GM12864 (cell line): ENCODE results near the gene WDR20.
"Not testable (repeated sequence)": the region's sequence is repeated elsewhere in the genome, so short reads cannot be mapped to it uniquely, and the experiment has no call there.

Source experiments
- DNase-seq: peaks from one replicate; pipeline ENCODE4 v3.0.0-alpha.2; 2011; ENCODE audit warnings: low read depth
- H3K4me3 ChIP-seq: 2 replicates; pipeline ENCODE4 v1.5.1; 2011; ENCODE audit warnings: mild to moderate bottlenecking, low read depth, low read length, control low read depth
- CTCF ChIP-seq: IDR thresholded peaks from 2 replicates; pipeline ENCODE4 v1.5.1; 2011; ENCODE audit warnings: low read depth, mild to moderate bottlenecking, moderate library complexity, low read length, control low read depth, inconsistent platforms; ENCODE audit errors: missing control alignments

Gene WDR20

GRCh38 chr14:102158797-102159196, 19.1 kb downstream of the WDR20 start:
- no peak for TF ChIP-seq CTCF
- no peak for DNase-seq
- no peak overlapping the region for H3K4me3 ChIP-seq

GRCh38 chr14:102159841-102160240, 20.1 kb downstream of the WDR20 start:
- no peak for TF ChIP-seq CTCF
- DNase-seq, result no peak
- H3K4me3 ChIP-seq, result no peak overlapping the region

- DNase-seq, result no peak
- no peak overlapping the region for H3K4me3 ChIP-seq
- TF ChIP-seq CTCF, result no peak
Measured at GRCh38 chr14:102162487-102162886, 22.8 kb downstream of the WDR20 start.

GRCh38 chr14:102164241-102164641, 24.5 kb downstream of the WDR20 start:
- DNase-seq, result no peak
- no peak overlapping the region for H3K4me3 ChIP-seq
- TF ChIP-seq CTCF, result no peak

- H3K4me3 ChIP-seq, result no peak overlapping the region
- no peak for TF ChIP-seq CTCF
- DNase-seq, result no peak
Measured at GRCh38 chr14:102164965-102165364, 25.3 kb downstream of the WDR20 start.

GRCh38 chr14:102170061-102170460, 30.4 kb downstream of the WDR20 start:
- no peak for TF ChIP-seq CTCF
- H3K4me3 ChIP-seq, result no peak overlapping the region
- DNase-seq, result no peak

GRCh38 chr14:102171173-102172020, 31.7 kb downstream of the WDR20 start:
- DNase-seq, result no peak
- no peak for TF ChIP-seq CTCF

GRCh38 chr14:102172021-102172272, 32.2 kb downstream of the WDR20 start:
- not testable (repeated sequence) for DNase-seq, H3K4me3 ChIP-seq

More at GRCh38 chr14:102171173-102172020, 31.7 kb downstream of the WDR20 start:
- H3K4me3 ChIP-seq, result no peak overlapping the region

GRCh38 chr14:102172721-102173120, 33.0 kb downstream of the WDR20 start:
- not testable (repeated sequence) for DNase-seq, H3K4me3 ChIP-seq
